ENCODE data around the gene HMGCL.
A peak's percentile ranks its signal among the peaks of the same experiment; 100 is the strongest.
"Not testable (repeated sequence)": the region's sequence is repeated elsewhere in the genome, so short reads cannot be mapped to it uniquely, and the experiment has no call there.

Gene HMGCL

GRCh38 chr1:23797478-23798448 is 27.5 kb downstream of the HMGCL start:
- DNase-seq = no peak

- DNase-seq = no peak
Measured at GRCh38 chr1:23796466-23797271, 28.6 kb downstream of the HMGCL start.

- no peak for DNase-seq
Measured at GRCh38 chr1:23795676-23796465, 29.4 kb downstream of the HMGCL start.

GRCh38 chr1:23794732-23795182 is 30.5 kb downstream of the HMGCL start:
- DNase-seq = not testable (repeated sequence)

GRCh38 chr1:23793861-23794731 is 31.1 kb downstream of the HMGCL start:
- DNase-seq = no peak

GRCh38 chr1:23793018-23793781 is 32.0 kb downstream of the HMGCL start:
- peak; percentile 53 for DNase-seq

- DNase-seq = no peak
Measured at GRCh38 chr1:23792151-23792945, 32.9 kb downstream of the HMGCL start.

GRCh38 chr1:23791516-23792047 is 33.6 kb downstream of the HMGCL start:
- peak; percentile 32 for DNase-seq

GRCh38 chr1:23790696-23791515 is 34.3 kb downstream of the HMGCL start, which contains the start of gene LYPLA2:
TSS of gene LYPLA2 (plus strand) at chr1:23791145. CDS start at chr1:23792683, 1,538 bp downstream.
- DNase-seq = peak; percentile 88

- no peak for DNase-seq
Measured at GRCh38 chr1:23788695-23789094, 36.5 kb downstream of the HMGCL start.

- no peak for DNase-seq
Measured at GRCh38 chr1:23787701-23788100, 37.5 kb downstream of the HMGCL start.

- no peak for DNase-seq
Measured at GRCh38 chr1:23784846-23785245, 40.4 kb downstream of the HMGCL start.

GRCh38 chr1:23783141-23783540 is 42.1 kb downstream of the HMGCL start:
- DNase-seq = not testable (repeated sequence)

GRCh38 chr1:23779826-23780371 is 45.3 kb downstream of the HMGCL start:
- DNase-seq = no peak

GRCh38 chr1:23777979-23778814 is 47.0 kb downstream of the HMGCL start, which contains the start of gene PITHD1:
TSS of gene PITHD1 (plus strand) at chr1:23778418. CDS start at chr1:23778516, 98 bp downstream.
- peak; percentile 86 for DNase-seq

- no peak for DNase-seq
Measured at GRCh38 chr1:23776217-23776616, 49.0 kb downstream of the HMGCL start.

GRCh38 chr1:23774174-23774880 is 50.9 kb downstream of the HMGCL start:
- no peak for DNase-seq

All from CD4-positive, alpha-beta T cell treated with Interleukin-10 for 1 hour (primary cell).